ENCODE results near the gene CNN3. TPM values are rescaled to one million over a fixed set of nuclear protein-coding genes. Genes with fewer than 3 reads are reported as not detected.

The CNN3 gene
- total and polyA plus RNA-seq, 2 donors (not counting 3 experiments of a cell fraction or from before 2014, with no cell fraction given), result 174 to 392 TPM

DNA sequence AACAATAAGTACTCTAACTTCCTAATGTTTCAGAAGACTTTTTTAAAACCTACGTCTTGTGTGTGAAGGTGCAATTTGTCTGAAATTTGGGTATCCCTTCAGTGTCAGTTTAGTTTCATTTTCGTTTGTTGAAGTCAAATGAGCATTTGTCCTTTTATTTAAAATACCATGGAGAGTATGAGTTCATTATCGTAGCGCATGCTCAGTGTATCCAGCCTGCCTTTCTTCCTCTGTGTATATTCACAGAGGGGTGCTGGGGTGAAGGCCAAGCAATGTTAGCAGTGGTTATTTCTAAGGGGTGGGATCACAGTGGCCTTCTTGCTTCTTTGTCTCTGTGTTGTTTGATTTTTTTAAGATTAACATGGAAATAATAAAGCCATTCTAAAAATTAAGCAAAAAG lies 43.2 kb downstream of the CNN3 start:
- CTCF ChIA-PET, result interaction anchor here (1.3 to 6.9 kb wide), 2 partner anchors 9 to 158 kb away, joined by 3 to 38 read pairs; no protein-coding TSS in a partner anchor

More for the DNA sequence above, 43.2 kb downstream of the CNN3 start:
- POLR2A ChIA-PET, result no interaction called here
- dilution Hi-C loops (cut with MboI; ENCODE audit: extremely low pct_ligation_motif_present, low sequenced_read_pairs) (no loop called here), intact Hi-C loops (cut with micrococcal nuclease) (no loop called here)
- Histone ChIP-seq H2AFZ (ENCODE audit: low read depth, low read length) (peak overlapping the region; percentile 69), H3K4me3 (replicated peaks in 1 of 3; ENCODE audit: insufficient read depth in 1 of 3, low read depth in 1 of 3, low read length in 3 of 3) (peak overlapping the region in 1 of 3 experiments; percentile 7), H3K4me2 (ENCODE audit: insufficient read depth, low read length) (peak overlapping the region; percentile 79), H3K79me2 (ENCODE audit: control insufficient read depth, insufficient read depth, low read length) (no peaks in the 10 kb centered on the region), H3K36me3 (ENCODE audit: control insufficient read depth in 2 of 2, extremely low read depth in 1 of 2, insufficient read depth in 2 of 2, low read length in 2 of 2) (no peaks in the 10 kb centered on the region), H3K9me3 (replicated peaks; ENCODE audit: control insufficient read depth, insufficient read depth, low read length) (no peaks in the 10 kb centered on the region), H4K20me1 (replicated peaks; ENCODE audit: control insufficient read depth, extremely low read depth, insufficient read depth, low read length) (no peaks in the 10 kb centered on the region), H3K9ac (replicated peaks; ENCODE audit: extremely low read depth, insufficient read depth, low read length) (no peak overlapping the region), H3K27ac (ENCODE audit: insufficient read depth, low read depth, low read length) (no peak overlapping the region), H3K9me1 (replicated peaks; ENCODE audit: control insufficient read depth, extremely low read depth, insufficient read depth, low read length) (no peaks in the 10 kb centered on the region), H3K27me3 (ENCODE audit: control insufficient read depth in 2 of 2, insufficient read depth in 2 of 2, low read length in 2 of 2) (no peaks in the 10 kb centered on the region), H3K4me1 (ENCODE audit: control insufficient read depth, extremely low read depth, insufficient read depth, low read length) (peaks cover 3% of the 10 kb centered on the region)
- peak; percentile 45 for DNase-seq (ENCODE audit: low read depth, low spot score)
- FAIRE-seq, result peak; percentile 68
- no TSS peak for BruUV-seq (replicated peaks)
- no peak for TF ChIP-seq JUN (IDR thresholded peaks at IDR 0.05; ENCODE audit: borderline replicate concordance, insufficient read depth, insufficient read length, low read depth)
- no peak for TF ChIP-seq GATA2 (IDR thresholded peaks at IDR 0.05; ENCODE audit: insufficient read depth, insufficient read length, low read depth, low read length)
- TF ChIP-seq, protein P1, sequence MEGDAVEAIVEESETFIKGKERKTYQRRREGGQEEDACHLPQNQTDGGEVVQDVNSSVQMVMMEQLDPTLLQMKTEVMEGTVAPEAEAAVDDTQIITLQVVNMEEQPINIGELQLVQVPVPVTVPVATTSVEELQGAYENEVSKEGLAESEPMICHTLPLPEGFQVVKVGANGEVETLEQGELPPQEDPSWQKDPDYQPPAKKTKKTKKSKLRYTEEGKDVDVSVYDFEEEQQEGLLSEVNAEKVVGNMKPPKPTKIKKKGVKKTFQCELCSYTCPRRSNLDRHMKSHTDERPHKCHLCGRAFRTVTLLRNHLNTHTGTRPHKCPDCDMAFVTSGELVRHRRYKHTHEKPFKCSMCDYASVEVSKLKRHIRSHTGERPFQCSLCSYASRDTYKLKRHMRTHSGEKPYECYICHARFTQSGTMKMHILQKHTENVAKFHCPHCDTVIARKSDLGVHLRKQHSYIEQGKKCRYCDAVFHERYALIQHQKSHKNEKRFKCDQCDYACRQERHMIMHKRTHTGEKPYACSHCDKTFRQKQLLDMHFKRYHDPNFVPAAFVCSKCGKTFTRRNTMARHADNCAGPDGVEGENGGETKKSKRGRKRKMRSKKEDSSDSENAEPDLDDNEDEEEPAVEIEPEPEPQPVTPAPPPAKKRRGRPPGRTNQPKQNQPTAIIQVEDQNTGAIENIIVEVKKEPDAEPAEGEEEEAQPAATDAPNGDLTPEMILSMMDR (IDR thresholded peaks at IDR 0.05; ENCODE audit: extremely low read depth in 1 of 2, insufficient read depth in 1 of 2, low read depth in 1 of 2, low read length in 2 of 2), result no peak
- no peak for TF ChIP-seq MAX (IDR thresholded peaks at IDR 0.05; ENCODE audit: insufficient read depth, insufficient read length)
- no peak for TF ChIP-seq POLR2AphosphoS5 (IDR thresholded peaks at IDR 0.05; ENCODE audit: insufficient read depth, low read depth, low read length)
- no peak for TF ChIP-seq EZH2 (IDR thresholded peaks at IDR 0.05; ENCODE audit: borderline replicate concordance, low read depth, low read length, severe bottlenecking)
- TF ChIP-seq MYC (IDR thresholded peaks at IDR 0.05; ENCODE audit: low read depth, low read length), result no peak
- no peak for TF ChIP-seq FOS (IDR thresholded peaks at IDR 0.05; ENCODE audit: borderline replicate concordance, insufficient read depth, low read length)
- TF ChIP-seq POLR2A (IDR thresholded peaks at IDR 0.05; ENCODE audit: low read depth, low read length), result no peak

All from endothelial cell of umbilical vein (primary cell).